ENCODE data around the gene PPT2.
A peak's percentile ranks its signal among the peaks of the same experiment; 100 is the strongest.
"Not testable (repeated sequence)": the region's sequence is repeated elsewhere in the genome, so short reads cannot be mapped to it uniquely, and the experiment has no call there.

PPT2 gene

GRCh38 chr6:32127717-32128592 lies 26.0 kb upstream of the PPT2 start, which contains the start of gene ATF6B:
Gene ATF6B, minus strand, starts transcription at chr6:32128246. Its CDS starts 39 bp downstream, at chr6:32128207.
- DNase-seq = peak; percentile 100

GRCh38 chr6:32128751-32129296 lies 25.1 kb upstream of the PPT2 start:
- DNase-seq = no peak

- DNase-seq = peak; percentile 85
Measured at GRCh38 chr6:32129297-32130088, 24.4 kb upstream of the PPT2 start.

- no peak for DNase-seq
Measured at GRCh38 chr6:32131439-32131948, 22.4 kb upstream of the PPT2 start.

GRCh38 chr6:32132110-32132509 lies 21.8 kb upstream of the PPT2 start:
- DNase-seq = no peak

GRCh38 chr6:32133786-32134185 lies 20.2 kb upstream of the PPT2 start:
- DNase-seq = no peak

- DNase-seq = no peak
Measured at GRCh38 chr6:32137454-32137853, 16.5 kb upstream of the PPT2 start.

- no peak for DNase-seq
Measured at GRCh38 chr6:32139590-32139989, 14.4 kb upstream of the PPT2 start.

GRCh38 chr6:32140420-32141046 lies 13.4 kb upstream of the PPT2 start:
- DNase-seq = no peak

- not testable (repeated sequence) for DNase-seq
Measured at GRCh38 chr6:32144238-32144637, 9.7 kb upstream of the PPT2 start.

- DNase-seq = no peak
Measured at GRCh38 chr6:32146287-32146686, 7.7 kb upstream of the PPT2 start.

- DNase-seq = no peak
Measured at GRCh38 chr6:32146687-32147086, 7.3 kb upstream of the PPT2 start.

GRCh38 chr6:32147401-32148132 lies 6.4 kb upstream of the PPT2 start:
- no peak for DNase-seq

GRCh38 chr6:32148289-32149091 lies 5.5 kb upstream of the PPT2 start:
- DNase-seq = no peak

GRCh38 chr6:32149092-32149755 lies 4.7 kb upstream of the PPT2 start:
- no peak for DNase-seq

GRCh38 chr6:32149932-32150870 lies 3.7 kb upstream of the PPT2 start:
- no peak for DNase-seq

- DNase-seq = no peak
Measured at GRCh38 chr6:32151181-32151862, 2.6 kb upstream of the PPT2 start.

GRCh38 chr6:32151863-32152768 lies 1.8 kb upstream of the PPT2 start, which contains the start of gene PRRT1:
Gene PRRT1, minus strand, starts transcription at chr6:32151939. Its CDS starts 112 bp downstream, at chr6:32151827.
- DNase-seq = no peak

All from NCI-H1105 treated with DMSO at 0.1 percent for 48 hours (cell line).